Endothelial cell of umbilical vein (primary cell): ENCODE data around the gene PPM1H.

Experiments used
- EZH2 ChIP-seq: IDR thresholded peaks from 2 replicates; pipeline ENCODE4 v1.6.1; 2012; ENCODE audit warnings: borderline replicate concordance, low read depth, mild to moderate bottlenecking, moderate library complexity, low read length, inconsistent platforms; ENCODE audit not compliant: severe bottlenecking
- GATA2 ChIP-seq: IDR thresholded peaks from 2 replicates; pipeline ENCODE4 v1.7.0; 2011; ENCODE audit warnings: low read depth, mild to moderate bottlenecking, moderate library complexity, mixed read lengths, low read length; ENCODE audit not compliant: insufficient read length, insufficient read depth
- JUN ChIP-seq: IDR thresholded peaks from 2 replicates; pipeline ENCODE4 v1.6.1; 2011; ENCODE audit warnings: borderline replicate concordance, low read depth; ENCODE audit not compliant: insufficient read length, insufficient read depth
- MYC ChIP-seq: IDR thresholded peaks from one replicate; pipeline ENCODE4 v1.6.1; 2011; ENCODE audit warnings: mild to moderate bottlenecking, low read depth, low read length
- POLR2A ChIP-seq: IDR thresholded peaks from 2 replicates; pipeline ENCODE4 v1.6.1; 2012; ENCODE audit warnings: low read depth, mild to moderate bottlenecking, control low read depth, low read length
- POLR2AphosphoS5 ChIP-seq: IDR thresholded peaks from 2 replicates; pipeline ENCODE4 v1.6.1; 2012; ENCODE audit warnings: low read depth, mild to moderate bottlenecking, control low read depth, low read length, moderate library complexity; ENCODE audit not compliant: insufficient read depth
- TF ChIP-seq, protein P1 (sequence below): IDR thresholded peaks from 2 replicates; pipeline ENCODE4 v1.6.1; 2011; ENCODE audit not compliant: insufficient read depth, insufficient read length
- TF ChIP-seq, protein P2 (sequence below), 2 donors: IDR thresholded peaks; 1 replicate in 1 of 2; 2 replicates in 1 of 2; pipeline ENCODE4 v1.5.1; 2011; ENCODE audit warnings: low read length in 2 of 2, mild to moderate bottlenecking in 2 of 2, moderate library complexity in 2 of 2, control low read depth in 1 of 2, inconsistent platforms in 1 of 2, low read depth in 1 of 2; ENCODE audit not compliant: insufficient read depth in 1 of 2; ENCODE audit errors: extremely low read depth in 1 of 2

GRCh38 chr12:62802321-62802720, 132.6 kb downstream of the PPM1H start:
- TF ChIP-seq, protein P1, sequence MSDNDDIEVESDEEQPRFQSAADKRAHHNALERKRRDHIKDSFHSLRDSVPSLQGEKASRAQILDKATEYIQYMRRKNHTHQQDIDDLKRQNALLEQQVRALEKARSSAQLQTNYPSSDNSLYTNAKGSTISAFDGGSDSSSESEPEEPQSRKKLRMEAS: no peak
- TF ChIP-seq, protein P2, sequence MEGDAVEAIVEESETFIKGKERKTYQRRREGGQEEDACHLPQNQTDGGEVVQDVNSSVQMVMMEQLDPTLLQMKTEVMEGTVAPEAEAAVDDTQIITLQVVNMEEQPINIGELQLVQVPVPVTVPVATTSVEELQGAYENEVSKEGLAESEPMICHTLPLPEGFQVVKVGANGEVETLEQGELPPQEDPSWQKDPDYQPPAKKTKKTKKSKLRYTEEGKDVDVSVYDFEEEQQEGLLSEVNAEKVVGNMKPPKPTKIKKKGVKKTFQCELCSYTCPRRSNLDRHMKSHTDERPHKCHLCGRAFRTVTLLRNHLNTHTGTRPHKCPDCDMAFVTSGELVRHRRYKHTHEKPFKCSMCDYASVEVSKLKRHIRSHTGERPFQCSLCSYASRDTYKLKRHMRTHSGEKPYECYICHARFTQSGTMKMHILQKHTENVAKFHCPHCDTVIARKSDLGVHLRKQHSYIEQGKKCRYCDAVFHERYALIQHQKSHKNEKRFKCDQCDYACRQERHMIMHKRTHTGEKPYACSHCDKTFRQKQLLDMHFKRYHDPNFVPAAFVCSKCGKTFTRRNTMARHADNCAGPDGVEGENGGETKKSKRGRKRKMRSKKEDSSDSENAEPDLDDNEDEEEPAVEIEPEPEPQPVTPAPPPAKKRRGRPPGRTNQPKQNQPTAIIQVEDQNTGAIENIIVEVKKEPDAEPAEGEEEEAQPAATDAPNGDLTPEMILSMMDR (IDR thresholded peaks at IDR 0.05; ENCODE audit: extremely low read depth in 1 of 2, insufficient read depth in 1 of 2, low read depth in 1 of 2, low read length in 2 of 2): no peak
- TF ChIP-seq POLR2A (no peak), POLR2AphosphoS5 (no peak), JUN (no peak), MYC (no peak), EZH2 (no peak), GATA2 (no peak)
